OCI-LY7 (cell line): Measurements from ENCODE around the gene CENPA. TPM values are rescaled to one million over a fixed set of nuclear protein-coding genes. Genes with fewer than 3 reads are reported as not detected.
"Not testable (repeated sequence)": the region's sequence is repeated elsewhere in the genome, so short reads cannot be mapped to it uniquely, and the experiment has no call there.

ENCODE experiments used
- BruUV-seq: library from RNA; stranded (reverse); fragments of 400-500 nt; replicated peaks from 2 replicates; lab custom pipeline; 2021; lab: Mats Ljungman, UMichigan
- CTCF ChIA-PET: fragments of 300-600 bp; sonication (Branson Sonifier 250); formaldehyde crosslinking; loops from one replicate; lab custom pipeline; 2022; ENCODE audit warnings: antibody characterized with exemption; ENCODE audit not compliant: unreplicated experiment; lab: Charles Lee
- POLR2A ChIA-PET: fragments of 300-600 bp; sonication (Branson Sonifier 250); formaldehyde crosslinking; loops from one replicate; lab custom pipeline; 2022; ENCODE audit warnings: antibody characterized with exemption; lab: Charles Lee
- DNase-seq: peaks from one replicate; pipeline ENCODE4 v3.0.0-alpha.2; 2015; ENCODE audit warnings: low spot score
- H2AFZ ChIP-seq: fragments of 200-600 bp; sonication (generic), shearing (Covaris generic); 2 replicates; pipeline ENCODE4 v1.6.1; 2014; ENCODE audit warnings: mild to moderate bottlenecking, antibody characterized with exemption, low read length, moderate library complexity
- H3K27ac ChIP-seq: fragments of 200-600 bp; sonication (generic); 2 replicates; pipeline ENCODE4 v1.5.1; 2014; ENCODE audit warnings: mixed run types, low read depth, mild to moderate bottlenecking, moderate library complexity, low read length, inconsistent platforms; ENCODE audit not compliant: poor library complexity, severe bottlenecking
- H3K36me3 ChIP-seq: fragments of 200-600 bp; sonication (generic); 2 replicates; pipeline ENCODE4 v1.6.1; 2014; ENCODE audit warnings: mild to moderate bottlenecking, antibody characterized with exemption, low read length, moderate library complexity, mixed read lengths; ENCODE audit not compliant: insufficient read depth
- H3K4me1 ChIP-seq: fragments of 200-600 bp; sonication (generic); 2 replicates; pipeline ENCODE4 v1.5.1; 2014; ENCODE audit warnings: mild to moderate bottlenecking, low read length; ENCODE audit not compliant: insufficient read depth, poor library complexity, severe bottlenecking
- H3K4me2 ChIP-seq: fragments of 200-600 bp; sonication (generic); 2 replicates; pipeline ENCODE4 v1.6.1; 2014; ENCODE audit warnings: mild to moderate bottlenecking, low read length
- H3K4me3 ChIP-seq: fragments of 200-600 bp; sonication (generic); 2 replicates; pipeline ENCODE4 v1.5.1; 2014; ENCODE audit warnings: mild to moderate bottlenecking, low read depth, low read length; ENCODE audit not compliant: poor library complexity, severe bottlenecking
- H3K79me2 ChIP-seq: fragments of 200-600 bp; sonication (generic); 2 replicates; pipeline ENCODE4 v1.6.1; 2016; ENCODE audit warnings: low read depth, mild to moderate bottlenecking, low read length, moderate library complexity, mixed read lengths; ENCODE audit not compliant: insufficient read depth
- H3K9me2 ChIP-seq: fragments of 200-600 bp; sonication (generic); 2 replicates; pipeline ENCODE4 v1.6.1; 2016; ENCODE audit warnings: mild to moderate bottlenecking, low read length, mixed read lengths; ENCODE audit not compliant: insufficient read depth
- H3K9me3 ChIP-seq: fragments of 200-600 bp; sonication (generic); 2 replicates; pipeline ENCODE4 v1.6.1; 2014; ENCODE audit warnings: mild to moderate bottlenecking, mixed run types, low read length, mixed read lengths
- H4K20me1 ChIP-seq: fragments of 200-600 bp; sonication (generic); 2 replicates; pipeline ENCODE4 v1.6.1; 2014; ENCODE audit warnings: mild to moderate bottlenecking, antibody characterized with exemption, low read length, moderate library complexity, mixed read lengths; ENCODE audit not compliant: insufficient read depth
- EZH2phosphoT487 ChIP-seq: fragments of 200-600 bp; sonication (generic); IDR thresholded peaks from 2 replicates; pipeline ENCODE4 v1.6.1; 2018; ENCODE audit warnings: low read depth, borderline replicate concordance, mild to moderate bottlenecking, mixed run types, antibody characterized with exemption, low read length, moderate library complexity, mixed read lengths
- intact Hi-C: fragments of 100-400 bp; cut with micrococcal nuclease; formaldehyde crosslinking; loops from one replicate; pipeline ENCODE4 v1.10.0; 2022; ENCODE audit not compliant: unreplicated experiment
- total RNA-seq, 2 experiments: library from RNA; depleted of rRNA in 1 of 2; stranded (reverse); fragments of >200 nt in 1 of 2; shearing (Covaris generic) in 1 of 2; gene quantifications; 2 replicates each; pipeline ENCODE4 v1.2.3, GENCODE V29; 2014 to 2022
- TF ChIP-seq, protein P1 (sequence below): fragments of 200-600 bp; sonication (generic); conservative IDR thresholded peaks from 2 replicates; pipeline ENCODE4 v1.5.1; 2014; ENCODE audit warnings: mild to moderate bottlenecking, antibody characterized with exemption, low read length, moderate library complexity, mixed read lengths

The CENPA gene
- total RNA-seq, 2 experiments from 2014 or later, result 48.2 to 63.6 TPM

DNA sequence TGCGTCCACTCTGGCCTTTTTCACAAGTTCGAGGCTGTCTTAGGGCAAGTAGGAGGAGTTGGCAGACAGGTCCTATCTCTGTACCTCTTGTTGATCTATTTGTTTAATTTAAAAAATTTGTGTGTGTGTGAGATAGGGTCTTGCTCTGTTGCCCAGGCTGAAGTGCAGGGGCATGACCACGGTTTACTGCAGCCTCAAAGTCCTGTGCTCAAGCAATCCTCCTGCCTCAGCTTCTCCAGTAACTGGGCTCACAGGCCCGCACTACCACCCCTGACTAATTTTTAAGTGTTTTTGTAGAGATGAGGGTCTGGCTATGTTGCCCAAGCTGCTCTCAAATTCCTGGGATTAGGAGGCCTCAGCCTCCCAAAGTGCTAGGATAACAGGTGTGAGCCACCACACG, 26.0 kb upstream of the CENPA start:
- CTCF ChIA-PET, result no interaction called here
- Histone ChIP-seq H3K27ac (no peak overlapping the region), H3K4me3 (no peak overlapping the region), H3K79me2 (peaks cover 3% of the 10 kb centered on the region; the same call in 1 of the 2 replicates), H2AFZ (no peak overlapping the region), H3K9me3 (no peaks in the 10 kb centered on the region), H3K4me2 (no peak overlapping the region), H3K4me1 (peaks cover 10% of the 10 kb centered on the region), H4K20me1 (no peaks in the 10 kb centered on the region), H3K36me3 (no peaks in the 10 kb centered on the region), H3K9me2 (no peaks in the 10 kb centered on the region)
- DNase-seq, result no peak
- BruUV-seq, result no TSS peak
- TF ChIP-seq, protein P1, sequence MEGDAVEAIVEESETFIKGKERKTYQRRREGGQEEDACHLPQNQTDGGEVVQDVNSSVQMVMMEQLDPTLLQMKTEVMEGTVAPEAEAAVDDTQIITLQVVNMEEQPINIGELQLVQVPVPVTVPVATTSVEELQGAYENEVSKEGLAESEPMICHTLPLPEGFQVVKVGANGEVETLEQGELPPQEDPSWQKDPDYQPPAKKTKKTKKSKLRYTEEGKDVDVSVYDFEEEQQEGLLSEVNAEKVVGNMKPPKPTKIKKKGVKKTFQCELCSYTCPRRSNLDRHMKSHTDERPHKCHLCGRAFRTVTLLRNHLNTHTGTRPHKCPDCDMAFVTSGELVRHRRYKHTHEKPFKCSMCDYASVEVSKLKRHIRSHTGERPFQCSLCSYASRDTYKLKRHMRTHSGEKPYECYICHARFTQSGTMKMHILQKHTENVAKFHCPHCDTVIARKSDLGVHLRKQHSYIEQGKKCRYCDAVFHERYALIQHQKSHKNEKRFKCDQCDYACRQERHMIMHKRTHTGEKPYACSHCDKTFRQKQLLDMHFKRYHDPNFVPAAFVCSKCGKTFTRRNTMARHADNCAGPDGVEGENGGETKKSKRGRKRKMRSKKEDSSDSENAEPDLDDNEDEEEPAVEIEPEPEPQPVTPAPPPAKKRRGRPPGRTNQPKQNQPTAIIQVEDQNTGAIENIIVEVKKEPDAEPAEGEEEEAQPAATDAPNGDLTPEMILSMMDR, result no peak
- TF ChIP-seq EZH2phosphoT487, result no peak
- intact Hi-C loops, result no loop called here
- POLR2A ChIA-PET, result interaction anchor here (0.6 kb wide), 1 partner anchor 264 kb away, joined by 3 read pairs; no protein-coding TSS in a partner anchor

DNA sequence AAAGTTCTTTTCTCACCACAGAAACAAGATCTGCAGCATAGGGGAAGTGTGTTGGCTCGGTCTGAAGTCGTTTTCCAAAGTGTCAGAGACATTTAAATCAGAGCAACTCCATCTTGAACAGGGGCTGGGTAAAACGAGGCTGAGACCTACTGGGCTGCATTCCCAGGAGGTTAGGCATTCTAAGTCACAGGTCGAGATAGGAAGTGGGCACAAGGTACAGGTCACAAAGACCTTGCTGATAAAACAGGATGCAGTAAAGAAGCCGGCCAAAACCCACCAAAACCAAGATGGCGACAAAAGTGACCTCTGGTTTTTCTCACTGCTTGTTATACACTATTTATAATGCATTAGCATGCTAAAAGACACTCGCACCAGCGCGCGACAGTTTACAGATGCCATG, 24.9 kb upstream of the CENPA start:
- DNase-seq, H4K20me1 ChIP-seq, H3K4me2 ChIP-seq, H3K9me3 ChIP-seq, H2AFZ ChIP-seq, H3K27ac ChIP-seq, H3K4me3 ChIP-seq, POLR2A ChIA-PET, BruUV-seq, H3K9me2 ChIP-seq, H3K36me3 ChIP-seq, intact Hi-C loops, CTCF ChIA-PET, H3K79me2 ChIP-seq: not testable (repeated sequence)
- H3K4me1 ChIP-seq, result peaks cover 11% of the 10 kb centered on the region

DNA sequence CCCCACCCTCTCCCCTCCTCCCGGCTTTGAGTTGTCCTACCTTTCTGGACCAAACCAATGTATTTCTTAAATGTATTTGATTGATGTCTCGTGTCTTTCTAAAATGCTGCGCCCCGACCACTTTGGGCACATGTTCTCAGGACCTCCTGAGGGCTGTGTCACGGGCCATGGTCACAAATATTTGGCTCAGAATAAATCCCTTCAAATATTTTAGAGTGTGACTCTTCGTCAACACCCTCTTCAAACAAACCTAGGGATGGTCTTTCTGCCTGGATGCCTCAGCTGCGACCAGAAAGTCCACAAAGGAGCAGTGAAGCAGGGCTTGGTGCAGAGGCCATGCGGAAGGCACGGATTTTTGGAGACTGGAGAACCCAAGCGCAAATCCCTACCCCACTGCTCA, 22.8 kb upstream of the CENPA start:
- Histone ChIP-seq H3K27ac (no peak overlapping the region), H3K79me2 (peaks cover 3% of the 10 kb centered on the region; the same call in 1 of the 2 replicates), H3K4me2 (no peak overlapping the region), H3K9me3 (no peaks in the 10 kb centered on the region), H4K20me1 (no peaks in the 10 kb centered on the region), H3K36me3 (no peaks in the 10 kb centered on the region), H3K4me3 (no peak overlapping the region), H3K4me1 (peaks cover 11% of the 10 kb centered on the region), H3K9me2 (no peaks in the 10 kb centered on the region), H2AFZ (no peak overlapping the region)
- POLR2A ChIA-PET, result no interaction called here
- CTCF ChIA-PET, result no interaction called here
- intact Hi-C loops, result no loop called here
- TF ChIP-seq, protein P1, result no peak
- TF ChIP-seq EZH2phosphoT487, result no peak
- BruUV-seq, result no TSS peak
- no peak for DNase-seq
